GM21447 (cell line): ENCODE data around the gene PPM1E.
"Not testable (repeated sequence)": the region's sequence is repeated elsewhere in the genome, so short reads cannot be mapped to it uniquely, and the experiment has no call there.

Experiments used
- ATAC-seq: cut with Tn5 transposase; IDR thresholded peaks from one replicate; pipeline ENCODE4 v1.9.1; 2021; ENCODE audit not compliant: unreplicated experiment

PPM1E gene

GRCh38 chr17:58837699-58838098 is 82.0 kb downstream of the PPM1E start:
- no peak for ATAC-seq

GRCh38 chr17:58840820-58841612 is 85.4 kb downstream of the PPM1E start:
- no peak for ATAC-seq

GRCh38 chr17:58846413-58846812 is 90.8 kb downstream of the PPM1E start:
- not testable (repeated sequence) for ATAC-seq

- not testable (repeated sequence) for ATAC-seq
Observed at GRCh38 chr17:58850106-58850505, 94.5 kb downstream of the PPM1E start.

GRCh38 chr17:58865301-58865700 is 109.6 kb downstream of the PPM1E start:
- ATAC-seq = no peak

- ATAC-seq = no peak
Observed at GRCh38 chr17:58870747-58871146, 115.1 kb downstream of the PPM1E start.

- no peak for ATAC-seq
Observed at GRCh38 chr17:58873926-58874325, 118.3 kb downstream of the PPM1E start.

- no peak for ATAC-seq
Observed at GRCh38 chr17:58875261-58875660, 119.6 kb downstream of the PPM1E start.

- ATAC-seq = no peak
Observed at GRCh38 chr17:58884161-58884560, 128.5 kb downstream of the PPM1E start.

- ATAC-seq = no peak
Observed at GRCh38 chr17:58886514-58886913, 130.9 kb downstream of the PPM1E start.

GRCh38 chr17:58889928-58890327 is 134.3 kb downstream of the PPM1E start:
- ATAC-seq = no peak

- no peak for ATAC-seq
Observed at GRCh38 chr17:58899191-58899590, 143.5 kb downstream of the PPM1E start.

GRCh38 chr17:58902322-58902721 is 146.7 kb downstream of the PPM1E start:
- no peak for ATAC-seq

GRCh38 chr17:58911741-58912343 is 156.2 kb downstream of the PPM1E start:
- no peak for ATAC-seq

GRCh38 chr17:58913552-58913951 is 157.9 kb downstream of the PPM1E start:
- no peak for ATAC-seq

GRCh38 chr17:58913971-58914769 is 158.5 kb downstream of the PPM1E start:
- ATAC-seq = no peak

- ATAC-seq = no peak
Observed at GRCh38 chr17:58917228-58917627, 161.6 kb downstream of the PPM1E start.

- no peak for ATAC-seq
Observed at GRCh38 chr17:58918072-58918471, 162.4 kb downstream of the PPM1E start.

GRCh38 chr17:58918884-58919283 is 163.2 kb downstream of the PPM1E start:
- no peak for ATAC-seq

- no peak for ATAC-seq
Observed at GRCh38 chr17:58920773-58921172, 165.1 kb downstream of the PPM1E start.

- ATAC-seq = no peak
Observed at GRCh38 chr17:58932956-58933355, 177.3 kb downstream of the PPM1E start.

GRCh38 chr17:58936295-58936694 is 180.6 kb downstream of the PPM1E start:
- ATAC-seq = no peak
